HepG2 (cell line): ENCODE results near the gene PDZD7. TPM values are rescaled to one million over a fixed set of nuclear protein-coding genes. Genes with fewer than 3 reads are reported as not detected.

Experiments
- BORCS8-MEF2B ChIP-seq: sonication (generic); formaldehyde crosslinking; IDR thresholded peaks from 2 replicates; pipeline ENCODE4 v1.8.0; 2022; ENCODE audit warnings: mild to moderate bottlenecking, missing genetic modification reagents
- GLI4 ChIP-seq: sonication (generic); formaldehyde crosslinking; IDR thresholded peaks from 2 replicates; pipeline ENCODE4 v1.5.1; 2020; ENCODE audit warnings: missing genetic modification reagents, mild to moderate bottlenecking, moderate library complexity, borderline replicate concordance
- NKX3-1 ChIP-seq: sonication (generic); formaldehyde crosslinking; IDR thresholded peaks from 2 replicates; pipeline ENCODE4 v1.5.0; 2020; ENCODE audit warnings: missing genetic modification reagents
- TP53 ChIP-seq: sonication (generic); formaldehyde crosslinking; conservative IDR thresholded peaks from 2 replicates; pipeline ENCODE4 v1.4.0; 2020; ENCODE audit warnings: missing genetic modification reagents
- ZNF441 ChIP-seq: sonication (generic); formaldehyde crosslinking; IDR thresholded peaks from 2 replicates; pipeline ENCODE4 v1.7.0; 2021; ENCODE audit warnings: missing genetic modification reagents, borderline replicate concordance
- ZNF451 ChIP-seq: sonication (generic); formaldehyde crosslinking; IDR thresholded peaks from 2 replicates; pipeline ENCODE4 v1.5.0; 2020; ENCODE audit warnings: mild to moderate bottlenecking, missing genetic modification reagents
- ZNF564 ChIP-seq: sonication (generic); formaldehyde crosslinking; IDR thresholded peaks from 2 replicates; pipeline ENCODE4 v1.8.1; 2023; ENCODE audit warnings: mild to moderate bottlenecking, missing genetic modification reagents
- ZNF660 ChIP-seq: sonication (generic); formaldehyde crosslinking; IDR thresholded peaks from 2 replicates; pipeline ENCODE4 v1.5.1; 2020; ENCODE audit warnings: mild to moderate bottlenecking, low read depth, missing genetic modification reagents, borderline replicate concordance
- polyA plus RNA-seq, 8 experiments: library from polyadenylated mRNA; depleted of rRNA in 3 of 8; stranded (reverse) in 7 of 8; unstranded in 1 of 8; fragments of >200 nt; fragmentation: Illumina TruSeq in 4 of 8; extraction: Trizol in 4 of 8; gene quantifications; 2 replicates each; pipeline versions ENCODE4 v1.2.1 to v1.2.3, GENCODE V29; 2011 to 2016; ENCODE audit warnings: low read depth in 4 of 8, missing spikeins in 1 of 8, mixed read lengths in 1 of 8; ENCODE audit not compliant: insufficient read depth in 1 of 8
- total RNA-seq, 5 experiments: library from RNA; depleted of rRNA; stranded (reverse); fragments of >200 nt; fragmentation: Illumina TruSeq; extraction: Trizol; gene quantifications; 2 replicates each; pipeline ENCODE4 v1.2.3, GENCODE V29; 2016; ENCODE audit warnings: low read depth in 1 of 5
- TF ChIP-seq, protein P1 (sequence below): sonication (generic); formaldehyde crosslinking; IDR thresholded peaks from 2 replicates; pipeline ENCODE4 v1.5.0; 2020; ENCODE audit warnings: missing genetic modification reagents, mild to moderate bottlenecking, borderline replicate concordance
- TF ChIP-seq, protein P2 (sequence below), 2 experiments: sonication (generic) in 1 of 2; formaldehyde crosslinking in 1 of 2; IDR thresholded peaks; 2 replicates each; pipeline versions ENCODE4 v1.4.0 to v1.6.1; 2016 to 2020; ENCODE audit warnings: borderline replicate concordance in 1 of 2, low read depth in 1 of 2, mild to moderate bottlenecking in 1 of 2, missing genetic modification reagents in 1 of 2
- TF ChIP-seq, protein P3 (sequence below): sonication (generic); formaldehyde crosslinking; IDR thresholded peaks from 2 replicates; pipeline ENCODE4 v1.4.0; 2020; ENCODE audit warnings: mild to moderate bottlenecking, missing genetic modification reagents
- TF ChIP-seq, protein P4 (sequence below): sonication (generic); formaldehyde crosslinking; IDR thresholded peaks from 2 replicates; pipeline ENCODE4 v1.4.0; 2020; ENCODE audit warnings: mild to moderate bottlenecking, low read depth, missing genetic modification reagents
- TF ChIP-seq, protein P5 (sequence below): sonication (generic); formaldehyde crosslinking; IDR thresholded peaks from 2 replicates; pipeline ENCODE4 v1.5.0; 2020; ENCODE audit warnings: mild to moderate bottlenecking, missing genetic modification reagents, borderline replicate concordance

The PDZD7 gene
- total and polyA plus RNA-seq, 2 of the 13 experiments (the other 11 are each of a cell fraction or from before 2014, with no cell fraction given) = 0.58 to 0.73 TPM

DNA sequence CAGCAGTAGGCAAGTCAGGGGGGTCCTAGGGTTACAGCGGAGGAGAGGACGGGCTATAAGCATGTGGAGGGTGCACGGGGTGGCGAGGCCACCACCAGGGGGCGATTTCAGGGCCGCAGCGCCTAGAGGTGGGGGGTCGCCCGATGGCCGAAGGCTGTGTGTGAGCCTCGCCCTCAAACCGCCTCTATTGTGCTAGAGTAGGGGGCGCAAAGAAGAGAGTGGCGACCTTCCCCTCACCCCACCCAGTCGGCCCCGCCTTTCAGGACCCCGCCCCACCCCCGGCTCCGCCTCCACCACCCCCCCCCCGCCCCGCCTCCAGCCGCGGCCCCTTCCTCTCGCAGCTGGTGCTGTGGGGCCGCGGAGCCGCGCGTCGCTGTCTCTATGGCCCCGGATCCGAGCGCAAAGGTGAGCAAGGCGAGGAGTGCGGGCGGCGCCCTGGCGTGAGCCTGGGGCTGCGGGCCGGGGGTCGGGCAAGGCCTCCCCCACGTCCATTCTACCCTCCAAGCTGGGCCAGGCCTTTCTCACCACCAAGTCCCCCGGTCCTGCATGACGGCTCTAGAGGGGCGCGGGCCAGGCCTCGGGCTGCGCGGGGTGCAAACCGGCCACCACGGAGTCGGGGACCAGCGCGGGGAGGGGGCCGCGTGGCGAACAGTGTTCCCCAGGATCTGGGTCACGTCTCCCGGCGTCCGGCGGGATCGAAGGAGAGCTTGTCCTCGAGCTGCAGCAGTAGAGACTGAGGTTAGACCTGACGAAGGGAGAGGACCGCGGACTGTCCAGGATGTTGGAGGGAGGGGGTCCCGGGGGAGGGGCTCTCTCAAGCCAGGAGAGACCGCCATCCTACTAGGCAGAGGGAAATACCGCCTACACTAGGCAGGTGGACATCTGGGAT, 61.5 kb downstream of the PDZD7 start, which contains the start of gene SEMA4G (continued):
- TF ChIP-seq, protein P1, sequence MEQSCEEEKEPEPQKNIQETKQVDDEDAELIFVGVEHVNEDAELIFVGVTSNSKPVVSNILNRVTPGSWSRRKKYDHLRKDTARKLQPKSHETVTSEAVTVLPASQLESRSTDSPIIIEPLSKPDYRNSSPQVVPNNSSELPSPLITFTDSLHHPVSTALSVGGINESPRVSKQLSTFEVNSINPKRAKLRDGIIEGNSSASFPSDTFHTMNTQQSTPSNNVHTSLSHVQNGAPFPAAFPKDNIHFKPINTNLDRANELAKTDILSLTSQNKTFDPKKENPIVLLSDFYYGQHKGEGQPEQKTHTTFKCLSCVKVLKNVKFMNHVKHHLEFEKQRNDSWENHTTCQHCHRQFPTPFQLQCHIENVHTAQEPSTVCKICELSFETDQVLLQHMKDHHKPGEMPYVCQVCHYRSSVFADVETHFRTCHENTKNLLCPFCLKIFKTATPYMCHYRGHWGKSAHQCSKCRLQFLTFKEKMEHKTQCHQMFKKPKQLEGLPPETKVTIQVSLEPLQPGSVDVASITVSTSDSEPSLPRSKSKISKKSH = peak; percentile 11; the same call in 1 of the 2 replicates
- peak; percentile 84 for TF ChIP-seq ZNF564 (CRISPR knock-in tag)
- TF ChIP-seq, protein P2, sequence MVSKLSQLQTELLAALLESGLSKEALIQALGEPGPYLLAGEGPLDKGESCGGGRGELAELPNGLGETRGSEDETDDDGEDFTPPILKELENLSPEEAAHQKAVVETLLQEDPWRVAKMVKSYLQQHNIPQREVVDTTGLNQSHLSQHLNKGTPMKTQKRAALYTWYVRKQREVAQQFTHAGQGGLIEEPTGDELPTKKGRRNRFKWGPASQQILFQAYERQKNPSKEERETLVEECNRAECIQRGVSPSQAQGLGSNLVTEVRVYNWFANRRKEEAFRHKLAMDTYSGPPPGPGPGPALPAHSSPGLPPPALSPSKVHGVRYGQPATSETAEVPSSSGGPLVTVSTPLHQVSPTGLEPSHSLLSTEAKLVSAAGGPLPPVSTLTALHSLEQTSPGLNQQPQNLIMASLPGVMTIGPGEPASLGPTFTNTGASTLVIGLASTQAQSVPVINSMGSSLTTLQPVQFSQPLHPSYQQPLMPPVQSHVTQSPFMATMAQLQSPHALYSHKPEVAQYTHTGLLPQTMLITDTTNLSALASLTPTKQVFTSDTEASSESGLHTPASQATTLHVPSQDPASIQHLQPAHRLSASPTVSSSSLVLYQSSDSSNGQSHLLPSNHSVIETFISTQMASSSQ (IDR thresholded peaks at IDR 0.05; ENCODE audit: low read depth) = no peak
- TF ChIP-seq, protein P2 (CRISPR knock-in tag; IDR thresholded peaks at IDR 0.05; ENCODE audit: borderline replicate concordance) = peak; percentile 67; the same call in 1 of the 2 replicates
- TF ChIP-seq ZNF451 (CRISPR knock-in tag) = peak; percentile 17; the same call in 1 of the 2 replicates
- no peak for TF ChIP-seq GLI4 (CRISPR knock-in tag)
- TF ChIP-seq, protein P3, sequence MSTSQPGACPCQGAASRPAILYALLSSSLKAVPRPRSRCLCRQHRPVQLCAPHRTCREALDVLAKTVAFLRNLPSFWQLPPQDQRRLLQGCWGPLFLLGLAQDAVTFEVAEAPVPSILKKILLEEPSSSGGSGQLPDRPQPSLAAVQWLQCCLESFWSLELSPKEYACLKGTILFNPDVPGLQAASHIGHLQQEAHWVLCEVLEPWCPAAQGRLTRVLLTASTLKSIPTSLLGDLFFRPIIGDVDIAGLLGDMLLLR (CRISPR knock-in tag) = peak; percentile 32; the same call in 1 of the 2 replicates
- TF ChIP-seq NKX3-1 = no peak
- no peak for TF ChIP-seq ZNF660 (CRISPR knock-in tag)
- 0 out of 2 replicates have a peak, but pooled peaks have one; percentile 51 for TF ChIP-seq BORCS8-MEF2B (CRISPR knock-in tag)
- no peak for TF ChIP-seq TP53 (CRISPR knock-in tag)
- TF ChIP-seq, protein P4, sequence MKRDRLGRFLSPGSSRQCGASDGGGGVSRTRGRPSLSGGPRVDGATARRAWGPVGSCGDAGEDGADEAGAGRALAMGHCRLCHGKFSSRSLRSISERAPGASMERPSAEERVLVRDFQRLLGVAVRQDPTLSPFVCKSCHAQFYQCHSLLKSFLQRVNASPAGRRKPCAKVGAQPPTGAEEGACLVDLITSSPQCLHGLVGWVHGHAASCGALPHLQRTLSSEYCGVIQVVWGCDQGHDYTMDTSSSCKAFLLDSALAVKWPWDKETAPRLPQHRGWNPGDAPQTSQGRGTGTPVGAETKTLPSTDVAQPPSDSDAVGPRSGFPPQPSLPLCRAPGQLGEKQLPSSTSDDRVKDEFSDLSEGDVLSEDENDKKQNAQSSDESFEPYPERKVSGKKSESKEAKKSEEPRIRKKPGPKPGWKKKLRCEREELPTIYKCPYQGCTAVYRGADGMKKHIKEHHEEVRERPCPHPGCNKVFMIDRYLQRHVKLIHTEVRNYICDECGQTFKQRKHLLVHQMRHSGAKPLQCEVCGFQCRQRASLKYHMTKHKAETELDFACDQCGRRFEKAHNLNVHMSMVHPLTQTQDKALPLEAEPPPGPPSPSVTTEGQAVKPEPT = no peak; the same call in 1 of the 2 replicates
- TF ChIP-seq ZNF441 (CRISPR knock-in tag) = peak; percentile 61; the same call in 1 of the 2 replicates
- TF ChIP-seq, protein P5, sequence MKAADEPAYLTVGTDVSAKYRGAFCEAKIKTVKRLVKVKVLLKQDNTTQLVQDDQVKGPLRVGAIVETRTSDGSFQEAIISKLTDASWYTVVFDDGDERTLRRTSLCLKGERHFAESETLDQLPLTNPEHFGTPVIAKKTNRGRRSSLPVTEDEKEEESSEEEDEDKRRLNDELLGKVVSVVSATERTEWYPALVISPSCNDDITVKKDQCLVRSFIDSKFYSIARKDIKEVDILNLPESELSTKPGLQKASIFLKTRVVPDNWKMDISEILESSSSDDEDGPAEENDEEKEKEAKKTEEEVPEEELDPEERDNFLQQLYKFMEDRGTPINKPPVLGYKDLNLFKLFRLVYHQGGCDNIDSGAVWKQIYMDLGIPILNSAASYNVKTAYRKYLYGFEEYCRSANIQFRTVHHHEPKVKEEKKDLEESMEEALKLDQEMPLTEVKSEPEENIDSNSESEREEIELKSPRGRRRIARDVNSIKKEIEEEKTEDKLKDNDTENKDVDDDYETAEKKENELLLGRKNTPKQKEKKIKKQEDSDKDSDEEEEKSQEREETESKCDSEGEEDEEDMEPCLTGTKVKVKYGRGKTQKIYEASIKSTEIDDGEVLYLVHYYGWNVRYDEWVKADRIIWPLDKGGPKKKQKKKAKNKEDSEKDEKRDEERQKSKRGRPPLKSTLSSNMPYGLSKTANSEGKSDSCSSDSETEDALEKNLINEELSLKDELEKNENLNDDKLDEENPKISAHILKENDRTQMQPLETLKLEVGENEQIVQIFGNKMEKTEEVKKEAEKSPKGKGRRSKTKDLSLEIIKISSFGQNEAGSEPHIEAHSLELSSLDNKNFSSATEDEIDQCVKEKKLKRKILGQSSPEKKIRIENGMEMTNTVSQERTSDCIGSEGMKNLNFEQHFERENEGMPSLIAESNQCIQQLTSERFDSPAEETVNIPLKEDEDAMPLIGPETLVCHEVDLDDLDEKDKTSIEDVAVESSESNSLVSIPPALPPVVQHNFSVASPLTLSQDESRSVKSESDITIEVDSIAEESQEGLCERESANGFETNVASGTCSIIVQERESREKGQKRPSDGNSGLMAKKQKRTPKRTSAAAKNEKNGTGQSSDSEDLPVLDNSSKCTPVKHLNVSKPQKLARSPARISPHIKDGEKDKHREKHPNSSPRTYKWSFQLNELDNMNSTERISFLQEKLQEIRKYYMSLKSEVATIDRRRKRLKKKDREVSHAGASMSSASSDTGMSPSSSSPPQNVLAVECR (CRISPR knock-in tag) = peak; percentile 62
